ENCODE data around the gene SPATA2L.

Gene SPATA2L

GRCh38 chr16:89656435-89657121 is 44.9 kb downstream of the SPATA2L start:
- DNase-seq (ENCODE audit: low read depth in 2 of 2): no peak

GRCh38 chr16:89655062-89655643 is 46.4 kb downstream of the SPATA2L start:
- no peak for DNase-seq (ENCODE audit: low read depth in 2 of 2)

GRCh38 chr16:89653656-89654295 is 47.7 kb downstream of the SPATA2L start:
- DNase-seq (ENCODE audit: low read depth in 2 of 2): no peak

GRCh38 chr16:89651584-89651983 is 49.9 kb downstream of the SPATA2L start:
- DNase-seq (ENCODE audit: low read depth in 2 of 2): no peak

GRCh38 chr16:89646906-89647305 is 54.6 kb downstream of the SPATA2L start:
- DNase-seq (ENCODE audit: low read depth in 2 of 2): no peak
